ENCODE measurements around the gene ABCA7. TPM values are rescaled to one million over a fixed set of nuclear protein-coding genes. Genes with fewer than 3 reads are reported as not detected.

The ABCA7 gene
- total and polyA plus RNA-seq, 2 of the 13 experiments (the other 11 are each of a cell fraction or from before 2014, with no cell fraction given): 4.4 to 32.4 TPM

GRCh38 chr19:1001538-1002166 is 38.3 kb upstream of the ABCA7 start (continued):
- TF ChIP-seq HNF1B (CRISPR knock-in tag; IDR thresholded peaks at IDR 0.05) (no peak), ZNF678 (CRISPR knock-in tag; IDR thresholded peaks at IDR 0.05) (no peak), ZNF543 (CRISPR knock-in tag; IDR thresholded peaks at IDR 0.05) (no peak), GMEB2 (CRISPR knock-in tag; IDR thresholded peaks at IDR 0.05; ENCODE audit: low read depth) (no peak), ZMAT5 (CRISPR knock-in tag; IDR thresholded peaks at IDR 0.05; ENCODE audit: borderline replicate concordance, low read depth) (no peak), ZNF687 (CRISPR knock-in tag; IDR thresholded peaks at IDR 0.05) (peak; percentile 57), ZNF160 (CRISPR knock-in tag; IDR thresholded peaks at IDR 0.05) (no peak), ZNF274 (CRISPR knock-in tag; IDR thresholded peaks at IDR 0.05) (no peak), ATF7-NPFF (CRISPR knock-in tag; IDR thresholded peaks at IDR 0.05; ENCODE audit: low read depth) (no peak), NPAS2 (CRISPR knock-in tag; IDR thresholded peaks at IDR 0.05; ENCODE audit: borderline replicate concordance) (no peak), CREB3 (CRISPR knock-in tag; IDR thresholded peaks at IDR 0.05) (no peak), ZNF329 (CRISPR knock-in tag; IDR thresholded peaks at IDR 0.05; ENCODE audit: low read depth) (no peak), BATF2 (CRISPR knock-in tag; IDR thresholded peaks at IDR 0.05) (no peak), KDM5B (CRISPR knock-in tag; IDR thresholded peaks at IDR 0.05; ENCODE audit: borderline replicate concordance) (peak; percentile 25; the same call in 1 of the 2 replicates), KDM6A (CRISPR knock-in tag; IDR thresholded peaks at IDR 0.05; ENCODE audit: low read depth) (no peak), NR1H2 (CRISPR knock-in tag; IDR thresholded peaks at IDR 0.05; ENCODE audit: borderline replicate concordance, low read depth) (no peak), NCOR1 (IDR thresholded peaks at IDR 0.05; ENCODE audit: borderline replicate concordance, low read length) (no peak), TAF15 (IDR thresholded peaks at IDR 0.05; ENCODE audit: low read depth, low read length, poor library complexity, severe bottlenecking) (no peak), NR2F1 (CRISPR knock-in tag; IDR thresholded peaks at IDR 0.05) (no peak), ETV6 (CRISPR knock-in tag; conservative IDR thresholded peaks at IDR 0.05) (no peak)

All from HepG2 (cell line).